Uterus (tissue), 4 donors: ENCODE measurements around the gene PLXDC2. TPM values are rescaled to one million over a fixed set of nuclear protein-coding genes. Genes with fewer than 3 reads are reported as not detected.

Experiments
- DNase-seq, 2 donors: peaks; one replicate each; pipeline ENCODE4 v3.0.0-alpha.2; 2019 to 2020
- H3K27ac ChIP-seq, 2 donors: fragments of 200-600 bp; sonication (generic); 1 replicate in 1 of 2; 2 replicates in 1 of 2; pipeline ENCODE4 v1.5.1; 2016 to 2018
- H3K27me3 ChIP-seq, 2 donors: fragments of 200-600 bp; sonication (generic); one replicate each; pipeline ENCODE4 v1.5.1; 2018 to 2019; ENCODE audit warnings: control low read depth in 1 of 2
- H3K36me3 ChIP-seq, 2 donors: fragments of 200-600 bp; sonication (generic); one replicate each; pipeline ENCODE4 v1.5.1; 2019; ENCODE audit warnings: control low read depth in 1 of 2
- H3K4me1 ChIP-seq, 2 donors: fragments of 200-600 bp; sonication (generic); one replicate each; pipeline ENCODE4 v1.5.1; 2018 to 2019; ENCODE audit warnings: control low read depth in 1 of 2
- H3K4me3 ChIP-seq, 2 donors: fragments of 200-600 bp; sonication (generic); 1 replicate in 1 of 2; 2 replicates in 1 of 2; pipeline ENCODE4 v1.5.1; 2018 to 2019; ENCODE audit warnings: mild to moderate bottlenecking in 1 of 2
- H3K9me3 ChIP-seq, 2 donors: fragments of 200-600 bp; sonication (generic); one replicate each; pipeline ENCODE4 v1.5.1; 2019; ENCODE audit warnings: control low read depth in 1 of 2
- CTCF ChIP-seq, 4 experiments: fragments of 200-600 bp in 2 of 4; fragments of 450-650 bp in 2 of 4; sonication (generic) in 2 of 4; IDR thresholded peaks; one replicate each; pipeline ENCODE4 v1.5.1; 2016 to 2019; ENCODE audit warnings: antibody characterized with exemption in 4 of 4, mild to moderate bottlenecking in 2 of 4, moderate library complexity in 1 of 4
- POLR2A ChIP-seq, 2 donors: fragments of 450-650 bp; IDR thresholded peaks; one replicate each; pipeline ENCODE4 v1.6.1; 2016; ENCODE audit warnings: antibody characterized with exemption in 2 of 2, mild to moderate bottlenecking in 1 of 2, moderate library complexity in 1 of 2
- intact Hi-C: fragments of 100-400 bp; cut with DNase I; formaldehyde crosslinking; loops from one replicate; pipeline ENCODE4 v1.15.1; 2023; ENCODE audit warnings: low total_unique reads
- total RNA-seq, 4 donors: library from RNA; depleted of rRNA in 3 of 4; stranded (reverse); fragments of >200 nt in 3 of 4; gene quantifications; one replicate each; pipeline versions ENCODE4 v1.1.0 to v1.2.4, GENCODE V29; 2014 to 2023
- donor health status: DM: yes; HTN: yes; CAD: no.

Gene PLXDC2
- total RNA-seq, 4 donors from 2014 or later: 39.4 to 59.2 (median 52.2) TPM

GRCh38 chr10:19800161-19800560 is 16.1 kb upstream of the PLXDC2 start:
- no peaks in the 10 kb centered on the region for H3K4me1 ChIP-seq
- intact Hi-C loops: no loop called here
- H3K9me3 ChIP-seq: no peaks in the 10 kb centered on the region
- H3K4me3 ChIP-seq: no peak overlapping the region
- H3K36me3 ChIP-seq: no peaks in the 10 kb centered on the region
- TF ChIP-seq POLR2A (IDR thresholded peaks at IDR 0.05) (no peak), CTCF (IDR thresholded peaks at IDR 0.05) (no peak)
- DNase-seq: no peak
- H3K27ac ChIP-seq: no peak overlapping the region
- no peaks in the 10 kb centered on the region for H3K27me3 ChIP-seq

GRCh38 chr10:19801369-19801768 is 14.9 kb upstream of the PLXDC2 start:
- no peaks in the 10 kb centered on the region for H3K27me3 ChIP-seq
- H3K36me3 ChIP-seq: no peaks in the 10 kb centered on the region
- H3K4me3 ChIP-seq: no peak overlapping the region
- intact Hi-C loops: no loop called here
- TF ChIP-seq CTCF (IDR thresholded peaks at IDR 0.05): no peak
- no peak for TF ChIP-seq POLR2A (IDR thresholded peaks at IDR 0.05)
- DNase-seq: no peak
- H3K4me1 ChIP-seq: no peaks in the 10 kb centered on the region
- H3K9me3 ChIP-seq: no peaks in the 10 kb centered on the region
- no peak overlapping the region for H3K27ac ChIP-seq

- H3K27me3 ChIP-seq: no peaks in the 10 kb centered on the region
- TF ChIP-seq CTCF (IDR thresholded peaks at IDR 0.05) (no peak), POLR2A (IDR thresholded peaks at IDR 0.05) (no peak)
- no peak overlapping the region for H3K27ac ChIP-seq
- H3K4me1 ChIP-seq: no peaks in the 10 kb centered on the region
- H3K9me3 ChIP-seq: no peaks in the 10 kb centered on the region
- intact Hi-C loops: no loop called here
- no peak overlapping the region for H3K4me3 ChIP-seq
- H3K36me3 ChIP-seq: no peaks in the 10 kb centered on the region
- no peak for DNase-seq
Measured at GRCh38 chr10:19803676-19804075, 12.6 kb upstream of the PLXDC2 start.

- Histone ChIP-seq H3K36me3 (no peaks in the 10 kb centered on the region), H3K27me3 (no peaks in the 10 kb centered on the region), H3K4me3 (no peak overlapping the region), H3K9me3 (no peaks in the 10 kb centered on the region), H3K4me1 (no peaks in the 10 kb centered on the region), H3K27ac (no peak overlapping the region)
- TF ChIP-seq POLR2A (IDR thresholded peaks at IDR 0.05) (no peak), CTCF (IDR thresholded peaks at IDR 0.05) (no peak)
- intact Hi-C loops: no loop called here
- no peak for DNase-seq
Measured at GRCh38 chr10:19809481-19809880, 6.8 kb upstream of the PLXDC2 start.

- intact Hi-C loops: no loop called here
- Histone ChIP-seq H3K36me3 (no peaks in the 10 kb centered on the region), H3K9me3 (no peaks in the 10 kb centered on the region), H3K4me1 (no peaks in the 10 kb centered on the region), H3K27me3 (no peaks in the 10 kb centered on the region), H3K27ac (no peak overlapping the region), H3K4me3 (no peak overlapping the region)
- DNase-seq: peak; percentile 40 to 51
- TF ChIP-seq POLR2A (IDR thresholded peaks at IDR 0.05) (no peak), CTCF (IDR thresholded peaks at IDR 0.05) (peak; percentile 37 to 61 (median 51))
Measured at GRCh38 chr10:19811540-19811939, 4.7 kb upstream of the PLXDC2 start.
